OCI-LY1 (cell line): ENCODE results near the gene PPP1R10.

Experiments
- H2AFZ ChIP-seq: fragments of 200-600 bp; sonication (generic), shearing (Covaris generic); 2 replicates; pipeline ENCODE4 v1.6.0; 2014; ENCODE audit warnings: antibody characterized with exemption, mild to moderate bottlenecking, low read length
- H3F3A ChIP-seq: fragments of 200-600 bp; sonication (generic), shearing (Covaris generic); 2 replicates; pipeline ENCODE4 v1.6.0; 2014; ENCODE audit warnings: mild to moderate bottlenecking, antibody characterized with exemption, low read length, moderate library complexity; ENCODE audit not compliant: insufficient read depth
- H3K27ac ChIP-seq: fragments of 200-600 bp; sonication (generic); 2 replicates; pipeline ENCODE4 v1.5.1; 2014; ENCODE audit warnings: low read length, mixed run types, mild to moderate bottlenecking, low read depth; ENCODE audit not compliant: poor library complexity, severe bottlenecking
- H3K27me3 ChIP-seq: fragments of 200-600 bp; sonication (generic); 2 replicates; pipeline ENCODE4 v1.6.0; 2014; ENCODE audit warnings: antibody characterized with exemption, mild to moderate bottlenecking, low read length, moderate library complexity; ENCODE audit not compliant: insufficient read depth
- H3K36me3 ChIP-seq: fragments of 200-600 bp; sonication (generic); 2 replicates; pipeline ENCODE4 v1.6.1; 2014; ENCODE audit warnings: mild to moderate bottlenecking, antibody characterized with exemption, low read length, moderate library complexity, mixed read lengths; ENCODE audit not compliant: insufficient read depth
- H3K4me1 ChIP-seq: fragments of 200-600 bp; sonication (generic); 2 replicates; pipeline ENCODE4 v1.5.1; 2014; ENCODE audit warnings: mild to moderate bottlenecking, low read length, moderate library complexity; ENCODE audit not compliant: insufficient read depth, severe bottlenecking
- H3K4me2 ChIP-seq: fragments of 200-600 bp; sonication (generic), shearing (Covaris generic); 2 replicates; pipeline ENCODE4 v1.6.1; 2014; ENCODE audit warnings: low read length
- H3K4me3 ChIP-seq: fragments of 200-600 bp; sonication (generic); 2 replicates; pipeline ENCODE4 v1.5.1; 2014; ENCODE audit warnings: low read length, low read depth, mild to moderate bottlenecking, mixed read lengths; ENCODE audit not compliant: poor library complexity, severe bottlenecking
- H3K79me2 ChIP-seq: fragments of 200-600 bp; shearing (Covaris generic); 2 replicates; pipeline ENCODE4 v1.6.1; 2016; ENCODE audit warnings: mixed run types, low read length, mixed read lengths; ENCODE audit not compliant: insufficient read depth
- H3K9ac ChIP-seq: fragments of 200-600 bp; sonication (generic), shearing (Covaris generic); 2 replicates; pipeline ENCODE4 v1.6.1; 2014; ENCODE audit warnings: mild to moderate bottlenecking, low read length, mixed read lengths
- H3K9me2 ChIP-seq: fragments of 200-600 bp; sonication (generic), shearing (Covaris generic); 2 replicates; pipeline ENCODE4 v1.6.1; 2014; ENCODE audit warnings: low read depth, mild to moderate bottlenecking, low read length, mixed read lengths
- H3K9me3 ChIP-seq: fragments of 200-600 bp; shearing (Covaris generic); 2 replicates; pipeline ENCODE4 v1.6.1; 2014; ENCODE audit warnings: low read length, mixed read lengths
- H4K20me1 ChIP-seq: fragments of 200-600 bp; sonication (generic), shearing (Covaris generic); 2 replicates; pipeline ENCODE4 v1.6.0; 2016; ENCODE audit warnings: mild to moderate bottlenecking, low read length; ENCODE audit not compliant: insufficient read depth
- CTCF ChIP-seq: fragments of 200-600 bp; sonication (generic), shearing (Covaris generic); IDR thresholded peaks from 2 replicates; pipeline ENCODE4 v1.5.1; 2017; ENCODE audit warnings: mild to moderate bottlenecking, antibody characterized with exemption, low read length, moderate library complexity, mixed read lengths
- EZH2 ChIP-seq: fragments of 200-600 bp; sonication (generic), shearing (Covaris generic); IDR thresholded peaks from 2 replicates; pipeline ENCODE4 v1.8.0; 2017; ENCODE audit warnings: borderline replicate concordance, mixed run types, mild to moderate bottlenecking, antibody characterized with exemption, low read length, moderate library complexity, mixed read lengths

Gene PPP1R10

GRCh38 chr6:30570263-30570662, 46.8 kb downstream of the PPP1R10 start:
- Histone ChIP-seq H2AFZ (no peak overlapping the region), H3K36me3 (peaks cover 14% of the 10 kb centered on the region; the same call in 1 of the 2 replicates), H3K79me2 (peaks cover 38% of the 10 kb centered on the region), H3K9me3 (no peaks in the 10 kb centered on the region), H4K20me1 (0 out of 2 replicates have a peak, but pooled peaks cover 3% of the 10 kb centered on the region), H3K4me3 (peak overlapping the region; percentile 89), H3K9ac (peak overlapping the region; percentile 91), H3K4me2 (peak overlapping the region; percentile 93), H3K4me1 (peaks cover 42% of the 10 kb centered on the region), H3F3A (no peaks in the 10 kb centered on the region), H3K27ac (no peak overlapping the region), H3K27me3 (no peaks in the 10 kb centered on the region), H3K9me2 (no peaks in the 10 kb centered on the region)
- TF ChIP-seq CTCF = no peak
- no peak for TF ChIP-seq EZH2

DNA sequence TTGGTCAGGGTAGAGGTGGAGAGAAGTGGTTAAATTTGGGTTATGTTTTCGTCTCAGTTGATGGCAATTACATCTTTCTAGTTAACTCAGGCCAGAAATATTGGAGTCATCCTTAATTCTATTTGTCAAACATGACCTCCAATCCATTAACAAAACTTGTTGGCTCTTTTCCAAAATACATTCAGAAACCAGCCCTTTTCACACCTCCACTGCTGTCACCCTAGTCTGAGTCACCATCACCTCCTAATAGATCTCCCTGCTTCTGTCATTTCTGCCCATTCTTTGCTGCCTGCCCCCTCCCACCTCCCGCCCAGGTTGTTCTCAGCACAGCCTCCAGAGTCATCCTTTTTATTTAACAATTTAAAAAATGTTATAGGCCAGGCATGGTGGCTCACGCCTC, 48.8 kb downstream of the PPP1R10 start:
- H3K79me2 ChIP-seq = peaks cover 18% of the 10 kb centered on the region
- no peak overlapping the region for H3K27ac ChIP-seq
- no peaks in the 10 kb centered on the region for H3F3A ChIP-seq
- peaks cover 12% of the 10 kb centered on the region; the same call in 1 of the 2 replicates for H3K36me3 ChIP-seq
- no peak overlapping the region for H3K4me2 ChIP-seq
- H3K4me1 ChIP-seq = peaks cover 31% of the 10 kb centered on the region
- H3K9me3 ChIP-seq = no peaks in the 10 kb centered on the region
- H3K4me3 ChIP-seq = no peak overlapping the region
- no peaks in the 10 kb centered on the region for H3K9me2 ChIP-seq
- no peaks in the 10 kb centered on the region for H3K27me3 ChIP-seq
- H2AFZ ChIP-seq = no peak overlapping the region
- no peak for TF ChIP-seq EZH2
- TF ChIP-seq CTCF = no peak
- 0 out of 2 replicates have a peak, but pooled peaks cover 3% of the 10 kb centered on the region for H4K20me1 ChIP-seq
- no peak overlapping the region for H3K9ac ChIP-seq

GRCh38 chr6:30565772-30566171, 51.3 kb downstream of the PPP1R10 start:
- Histone ChIP-seq H3K9me3 (no peaks in the 10 kb centered on the region), H3K4me1 (peaks cover 16% of the 10 kb centered on the region), H3K4me2 (no peak overlapping the region), H3K36me3 (peaks cover 36% of the 10 kb centered on the region), H4K20me1 (no peaks in the 10 kb centered on the region), H2AFZ (no peak overlapping the region), H3K27me3 (no peaks in the 10 kb centered on the region), H3K9me2 (no peaks in the 10 kb centered on the region), H3K27ac (no peak overlapping the region), H3K9ac (no peak overlapping the region), H3K4me3 (no peak overlapping the region), H3K79me2 (no peaks in the 10 kb centered on the region), H3F3A (no peaks in the 10 kb centered on the region)
- TF ChIP-seq EZH2 (no peak), CTCF (no peak)
